Natural killer cell (primary cell): ENCODE measurements around the gene MST1. TPM values are rescaled to one million over a fixed set of nuclear protein-coding genes. Genes with fewer than 3 reads are reported as not detected.
A peak's percentile ranks its signal among the peaks of the same experiment; 100 is the strongest.

Experiments
- ATAC-seq, 3 donors: fragments of 150-1000 bp in 2 of 3; fragments of 200-7000 bp in 1 of 3; cut with Tn5 transposase; 1 replicate in 1 of 3; 2 replicates in 2 of 3; pipeline ENCODE4 v1.10.0; 2021; ENCODE audit warnings: mild to moderate bottlenecking in 2 of 3, moderate library complexity in 2 of 3
- DNase-seq, 2 donors: peaks; one replicate each; pipeline versions ENCODE4 v3.0.0 to v3.0.0-alpha.2; 2013 to 2021; ENCODE audit warnings: mixed read lengths in 1 of 2
- H3K27ac ChIP-seq: one replicate; pipeline ENCODE4 v1.5.1; 2013; ENCODE audit warnings: mild to moderate bottlenecking, low read length
- H3K27me3 ChIP-seq: one replicate; pipeline ENCODE4 v1.6.1; 2013; ENCODE audit warnings: low read length; ENCODE audit not compliant: control insufficient read depth, insufficient read depth
- H3K36me3 ChIP-seq: one replicate; pipeline ENCODE4 v1.6.1; 2013; ENCODE audit warnings: low read length; ENCODE audit not compliant: control insufficient read depth, insufficient read depth
- H3K4me1 ChIP-seq: one replicate; pipeline ENCODE4 v1.6.1; 2013; ENCODE audit warnings: low read length; ENCODE audit not compliant: control insufficient read depth, insufficient read depth
- H3K4me3 ChIP-seq: one replicate; pipeline ENCODE4 v1.5.1; 2013; ENCODE audit warnings: low read length
- H3K9me3 ChIP-seq: one replicate; pipeline ENCODE4 v1.6.1; 2013; ENCODE audit warnings: low read length; ENCODE audit not compliant: control insufficient read depth, insufficient read depth
- H3K27ac Mint-ChIP-seq, 2 donors: one replicate each; pipeline ENCODE4 v1.8.0; 2022; ENCODE audit warnings: mild to moderate bottlenecking in 2 of 2, mixed read lengths in 2 of 2, moderate library complexity in 1 of 2
- H3K27me3 Mint-ChIP-seq, 2 donors: one replicate each; pipeline ENCODE4 v1.8.0; 2022; ENCODE audit warnings: low read depth in 2 of 2, mixed read lengths in 2 of 2
- H3K36me3 Mint-ChIP-seq: one replicate; pipeline ENCODE4 v1.8.0; 2022; ENCODE audit warnings: mixed read lengths
- H3K4me1 Mint-ChIP-seq, 2 donors: one replicate each; pipeline ENCODE4 v1.8.0; 2022; ENCODE audit warnings: mixed read lengths in 2 of 2
- H3K4me3 Mint-ChIP-seq: one replicate; pipeline ENCODE4 v1.8.0; 2022; ENCODE audit warnings: mild to moderate bottlenecking, moderate library complexity, mixed read lengths
- H3K9me3 Mint-ChIP-seq, 2 donors: one replicate each; pipeline ENCODE4 v1.8.0; 2022; ENCODE audit warnings: mixed read lengths in 2 of 2
- CTCF ChIP-seq: fragments of 200-600 bp; IDR thresholded peaks from one replicate; pipeline ENCODE4 v1.8.0; 2022; ENCODE audit warnings: antibody characterized with exemption
- WGBS: methylation state at CpG from one replicate; pipeline ENCODE4 v1.1.7; 2013; ENCODE audit warnings: missing lambda C conversion rate; ENCODE audit not compliant: insufficient coverage; 5-methylcytosine and 5-hydroxymethylcytosine counted together
- intact Hi-C: fragments of 100-400 bp; cut with micrococcal nuclease; formaldehyde crosslinking; loops from one replicate; pipeline ENCODE4 v1.14.2; 2022
- total RNA-seq, 4 donors: library from RNA; stranded (reverse); fragments of 120-200 nt in 1 of 4; gene quantifications; one replicate each; pipeline versions ENCODE4 v1.2.3 to v1.2.4, GENCODE V29; 2013 to 2022

MST1 gene
- total RNA-seq, 3 donors from 2014 or later (not counting 1 experiment from before 2014, with no cell fraction given): 9.5 to 19.1 (median 15.2) TPM

DNA sequence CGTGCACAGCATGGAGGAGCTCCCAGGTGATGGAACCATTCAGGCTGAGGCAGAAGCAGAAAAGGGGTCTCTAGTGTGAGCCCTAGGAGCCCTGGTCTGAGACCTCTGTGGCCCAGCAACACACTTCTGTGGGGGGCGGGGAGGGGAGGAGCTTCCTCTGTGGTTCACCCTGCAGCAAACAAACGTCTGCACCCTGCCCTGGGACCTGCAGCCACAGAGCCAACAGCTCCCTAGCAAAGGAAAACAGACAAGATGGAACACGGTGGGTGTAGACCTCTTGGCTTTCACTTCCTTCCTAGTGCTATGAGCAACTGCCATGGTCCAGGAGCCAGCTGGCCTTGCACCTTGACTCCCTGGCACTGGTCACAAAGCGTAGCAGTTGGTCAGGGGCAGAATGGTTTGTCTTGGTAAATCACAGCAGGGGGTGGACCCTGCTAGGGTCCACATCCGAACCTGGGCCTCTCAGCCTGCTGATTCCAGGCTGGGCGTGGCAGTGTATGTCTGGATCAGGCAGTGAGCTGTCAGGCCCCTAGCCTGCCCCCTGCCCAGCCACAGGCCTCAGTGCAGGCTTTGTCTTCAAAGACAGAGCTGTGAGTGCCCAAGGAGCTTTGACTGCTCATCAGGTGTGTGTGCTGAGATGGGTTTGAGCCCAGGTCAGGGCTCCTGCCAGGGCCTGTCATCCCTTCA, 23.5 kb upstream of the MST1 start:
- no peak for DNase-seq
- no peaks in the 10 kb centered on the region for H3K36me3 ChIP-seq

DNA sequence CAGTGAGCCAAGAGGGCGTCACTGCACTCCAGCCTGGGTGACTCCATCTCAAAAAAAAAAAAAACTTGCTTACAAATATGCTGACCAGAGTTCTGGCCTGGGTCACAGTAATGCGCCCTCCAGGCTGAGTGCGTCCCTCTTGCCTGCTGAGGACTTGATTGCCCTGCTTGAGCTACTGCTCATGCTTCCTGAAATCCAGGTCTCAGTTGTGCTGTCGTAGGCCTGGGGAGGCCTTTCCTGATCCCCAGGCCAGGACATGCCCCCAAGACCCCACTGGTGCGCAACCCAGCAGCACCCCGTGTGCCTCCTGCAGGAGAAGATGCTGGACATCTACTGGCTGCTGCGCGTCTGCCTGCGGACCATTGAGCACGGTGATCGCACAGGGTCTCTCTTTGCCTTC, 22.9 kb upstream of the MST1 start:
- no peaks in the 10 kb centered on the region for H3K9me3 Mint-ChIP-seq
- no peak overlapping the region for H3K4me3 ChIP-seq
- H3K36me3 ChIP-seq: no peaks in the 10 kb centered on the region
- no peak overlapping the region for H3K27ac ChIP-seq
- H3K4me1 Mint-ChIP-seq: peaks cover 15 to 29% of the 10 kb centered on the region in 2 donors
- intact Hi-C loops: no loop called here
- no peaks in the 10 kb centered on the region for H3K36me3 Mint-ChIP-seq
- H3K4me3 Mint-ChIP-seq: no peak overlapping the region
- no peak for TF ChIP-seq CTCF
- peak overlapping the region in 1 of 2 donors; percentile 63 for H3K27ac Mint-ChIP-seq
- no peaks in the 10 kb centered on the region for H3K27me3 ChIP-seq
- DNase-seq (no peak), ATAC-seq (no peak)
- 96% methylated on average over 11 of the region's 11 CpGs for WGBS
- H3K27me3 Mint-ChIP-seq: no peaks in the 10 kb centered on the region
- H3K9me3 ChIP-seq: no peaks in the 10 kb centered on the region
- H3K4me1 ChIP-seq: peaks cover 30% of the 10 kb centered on the region

More for the DNA sequence above, 23.5 kb upstream of the MST1 start:
- Mint-ChIP-seq H3K4me3 (no peak overlapping the region), H3K4me1 (peaks cover 15 to 29% of the 10 kb centered on the region in 2 donors), H3K36me3 (no peaks in the 10 kb centered on the region), H3K27ac (no peak overlapping the region), H3K27me3 (no peaks in the 10 kb centered on the region), H3K9me3 (no peaks in the 10 kb centered on the region)
- no peak overlapping the region for H3K4me3 ChIP-seq
- H3K9me3 ChIP-seq: no peaks in the 10 kb centered on the region
- H3K27me3 ChIP-seq: no peaks in the 10 kb centered on the region
- H3K4me1 ChIP-seq: peaks cover 30% of the 10 kb centered on the region
- intact Hi-C loops: no loop called here
- WGBS: 39% methylated on average over 7 of the region's 7 CpGs
- TF ChIP-seq CTCF: no peak
- peak in 1 of 3 donors; percentile 21 for ATAC-seq
- no peak overlapping the region for H3K27ac ChIP-seq

DNA sequence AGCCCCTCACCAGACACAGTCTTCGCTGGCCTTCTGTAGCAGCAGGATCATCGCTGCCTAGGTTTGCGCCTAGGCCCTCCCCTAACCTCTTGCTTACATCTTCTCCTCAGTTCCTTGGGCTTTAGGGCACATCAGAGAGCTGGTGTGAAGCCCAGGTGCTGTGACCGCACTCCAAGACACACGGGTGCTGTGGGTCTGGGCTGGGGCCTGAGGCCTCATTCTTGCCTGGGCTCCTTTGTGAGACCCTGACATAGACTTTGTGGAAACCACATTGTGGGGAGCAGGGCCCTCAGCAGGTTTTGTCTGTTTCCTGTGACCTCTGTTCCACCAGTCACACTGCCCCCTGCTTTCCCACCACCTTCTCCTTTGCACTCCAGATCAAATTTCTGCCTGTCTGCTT, 22.2 kb upstream of the MST1 start:
- Histone ChIP-seq H3K27me3 (no peaks in the 10 kb centered on the region), H3K27ac (no peak overlapping the region), H3K4me1 (peaks cover 30% of the 10 kb centered on the region), H3K36me3 (no peaks in the 10 kb centered on the region), H3K9me3 (no peaks in the 10 kb centered on the region), H3K4me3 (no peak overlapping the region)
- Mint-ChIP-seq H3K4me1 (peaks cover 15 to 29% of the 10 kb centered on the region in 2 donors), H3K27me3 (no peaks in the 10 kb centered on the region), H3K27ac (peak overlapping the region; percentile 60 to 63), H3K9me3 (no peaks in the 10 kb centered on the region), H3K4me3 (no peak overlapping the region), H3K36me3 (no peaks in the 10 kb centered on the region)
- WGBS: 21% methylated on average over 5 of the region's 5 CpGs
- intact Hi-C loops: no loop called here
- ATAC-seq (peak; percentile 23 to 57 (median 46)), DNase-seq (no peak)
- no peak for TF ChIP-seq CTCF

DNA sequence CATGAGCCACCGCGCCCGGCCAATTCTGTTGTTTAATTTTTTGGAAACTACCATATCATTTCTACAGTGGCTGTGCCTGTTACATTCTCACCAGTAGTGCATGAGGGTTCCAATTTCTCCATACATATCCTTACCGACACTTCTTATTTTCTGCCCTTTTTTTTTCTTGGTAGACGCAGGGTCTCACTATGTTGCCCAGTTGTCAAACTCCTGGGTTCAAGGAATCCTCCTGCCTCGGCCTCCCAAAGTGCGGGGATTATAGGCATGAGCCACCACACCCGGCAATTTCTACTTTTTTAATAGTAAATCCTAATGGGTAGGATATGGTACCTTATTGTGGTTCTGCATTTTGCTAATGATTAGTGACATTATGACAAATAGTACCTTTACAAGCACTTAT, 20.6 kb upstream of the MST1 start:
- Mint-ChIP-seq H3K4me3 (no peak overlapping the region), H3K36me3 (no peaks in the 10 kb centered on the region), H3K27me3 (no peaks in the 10 kb centered on the region), H3K4me1 (peaks cover 15 to 29% of the 10 kb centered on the region in 2 donors), H3K9me3 (no peaks in the 10 kb centered on the region), H3K27ac (no peak overlapping the region)
- DNase-seq (no peak), ATAC-seq (no peak)
- H3K4me1 ChIP-seq: peaks cover 30% of the 10 kb centered on the region
- H3K27ac ChIP-seq: no peak overlapping the region
- intact Hi-C loops: no loop called here
- H3K4me3 ChIP-seq: no peak overlapping the region
- H3K27me3 ChIP-seq: no peaks in the 10 kb centered on the region
- H3K9me3 ChIP-seq: no peaks in the 10 kb centered on the region
- 97% methylated on average over 8 of the region's 8 CpGs for WGBS
- peaks cover 3% of the 10 kb centered on the region for H3K36me3 ChIP-seq
- no peak for TF ChIP-seq CTCF
